HEK293 (cell line): ENCODE measurements around the gene MLLT11.

Experiments used
- PATZ1 ChIP-seq: fragments of 450-650 bp; formaldehyde crosslinking; IDR thresholded peaks from 2 replicates; pipeline ENCODE4 v1.5.1; 2016; ENCODE audit warnings: missing biosample characterization, missing genetic modification characterization
- PRDM4 ChIP-seq: fragments of 450-650 bp; formaldehyde crosslinking; IDR thresholded peaks from 2 replicates; pipeline ENCODE4 v1.5.1; 2017; ENCODE audit warnings: missing biosample characterization, missing genetic modification characterization
- REPIN1 ChIP-seq: fragments of 450-650 bp; formaldehyde crosslinking; IDR thresholded peaks from 2 replicates; pipeline ENCODE4 v1.5.1; 2017; ENCODE audit warnings: missing biosample characterization, missing genetic modification characterization, low read depth
- SALL2 ChIP-seq: fragments of 450-650 bp; formaldehyde crosslinking; IDR thresholded peaks from 2 replicates; pipeline ENCODE4 v1.5.0; 2017; ENCODE audit warnings: missing biosample characterization, mild to moderate bottlenecking, missing genetic modification characterization, borderline replicate concordance
- YY1 ChIP-seq: fragments of 450-650 bp; formaldehyde crosslinking; IDR thresholded peaks from 2 replicates; pipeline ENCODE4 v1.5.1; 2018; ENCODE audit warnings: missing biosample characterization, missing genetic modification characterization
- ZBTB20 ChIP-seq: fragments of 450-650 bp; formaldehyde crosslinking; IDR thresholded peaks from 2 replicates; pipeline ENCODE4 v1.5.1; 2016; ENCODE audit warnings: missing biosample characterization, missing genetic modification characterization
- ZFP41 ChIP-seq: fragments of 450-650 bp; formaldehyde crosslinking; IDR thresholded peaks from 2 replicates; pipeline ENCODE4 v1.5.1; 2016; ENCODE audit warnings: missing biosample characterization, missing genetic modification characterization, borderline replicate concordance
- ZNF121 ChIP-seq: fragments of 450-650 bp; formaldehyde crosslinking; IDR thresholded peaks from 2 replicates; pipeline ENCODE4 v1.5.1; 2016; ENCODE audit warnings: missing biosample characterization, missing genetic modification characterization
- ZNF133 ChIP-seq: fragments of 450-650 bp; formaldehyde crosslinking; IDR thresholded peaks from 2 replicates; pipeline ENCODE4 v1.5.1; 2016; ENCODE audit warnings: missing biosample characterization, missing genetic modification characterization
- ZNF146 ChIP-seq: fragments of 450-650 bp; formaldehyde crosslinking; IDR thresholded peaks from 2 replicates; pipeline ENCODE4 v1.5.1; 2016; ENCODE audit warnings: missing biosample characterization, missing genetic modification characterization
- ZNF174 ChIP-seq: fragments of 450-650 bp; formaldehyde crosslinking; IDR thresholded peaks from 2 replicates; pipeline ENCODE4 v1.5.0; 2017; ENCODE audit warnings: missing biosample characterization, mild to moderate bottlenecking, missing genetic modification characterization
- ZNF335 ChIP-seq: fragments of 450-650 bp; formaldehyde crosslinking; conservative IDR thresholded peaks from 2 replicates; pipeline ENCODE4 v1.5.1; 2016; ENCODE audit warnings: missing biosample characterization, missing genetic modification characterization
- ZNF394 ChIP-seq: fragments of 450-650 bp; formaldehyde crosslinking; IDR thresholded peaks from 2 replicates; pipeline ENCODE4 v1.5.1; 2016; ENCODE audit warnings: missing biosample characterization, missing genetic modification characterization, mild to moderate bottlenecking, moderate library complexity, borderline replicate concordance
- ZNF404 ChIP-seq: fragments of 450-650 bp; formaldehyde crosslinking; IDR thresholded peaks from 2 replicates; pipeline ENCODE4 v1.5.1; 2017; ENCODE audit warnings: missing biosample characterization, missing genetic modification characterization
- ZNF449 ChIP-seq: fragments of 450-650 bp; formaldehyde crosslinking; IDR thresholded peaks from 2 replicates; pipeline ENCODE4 v1.5.1; 2017; ENCODE audit warnings: missing biosample characterization, mild to moderate bottlenecking, missing genetic modification characterization, moderate library complexity
- ZNF555 ChIP-seq: fragments of 450-650 bp; formaldehyde crosslinking; conservative IDR thresholded peaks from 2 replicates; pipeline ENCODE4 v1.5.1; 2017; ENCODE audit warnings: missing biosample characterization, mild to moderate bottlenecking, missing genetic modification characterization, inconsistent platforms
- ZNF561 ChIP-seq: fragments of 450-650 bp; IDR thresholded peaks from 2 replicates; pipeline ENCODE4 v1.5.1; 2018; ENCODE audit warnings: missing biosample characterization, missing genetic modification characterization, borderline replicate concordance
- ZNF626 ChIP-seq: fragments of 450-650 bp; sonication (Bioruptor Pico); formaldehyde crosslinking; IDR thresholded peaks from 2 replicates; pipeline ENCODE4 v1.5.1; 2018; ENCODE audit warnings: missing biosample characterization, missing genetic modification characterization, inconsistent platforms
- ZNF629 ChIP-seq: fragments of 450-650 bp; formaldehyde crosslinking; IDR thresholded peaks from 2 replicates; pipeline ENCODE4 v1.5.1; 2017; ENCODE audit warnings: missing biosample characterization, missing genetic modification characterization
- ZNF777 ChIP-seq: fragments of 450-650 bp; formaldehyde crosslinking; IDR thresholded peaks from 2 replicates; pipeline ENCODE4 v1.5.1; 2017; ENCODE audit warnings: missing biosample characterization, missing genetic modification characterization, borderline replicate concordance
- ZNF791 ChIP-seq: fragments of 450-650 bp; formaldehyde crosslinking; IDR thresholded peaks from 2 replicates; pipeline ENCODE4 v1.5.1; 2016; ENCODE audit warnings: missing biosample characterization, missing genetic modification characterization
- TF ChIP-seq, protein P1 (sequence below): fragments of 450-650 bp; formaldehyde crosslinking; IDR thresholded peaks from 2 replicates; pipeline ENCODE4 v1.5.1; 2016; ENCODE audit warnings: missing biosample characterization, missing genetic modification characterization
- TF ChIP-seq, protein P2 (sequence below): fragments of 450-650 bp; formaldehyde crosslinking; IDR thresholded peaks from 2 replicates; pipeline ENCODE4 v1.5.1; 2016; ENCODE audit warnings: missing biosample characterization, missing genetic modification characterization
- TF ChIP-seq, protein P3 (sequence below): fragments of 450-650 bp; formaldehyde crosslinking; IDR thresholded peaks from 2 replicates; pipeline ENCODE4 v1.5.1; 2016; ENCODE audit warnings: missing biosample characterization, missing genetic modification characterization, borderline replicate concordance

The MLLT11 gene

DNA sequence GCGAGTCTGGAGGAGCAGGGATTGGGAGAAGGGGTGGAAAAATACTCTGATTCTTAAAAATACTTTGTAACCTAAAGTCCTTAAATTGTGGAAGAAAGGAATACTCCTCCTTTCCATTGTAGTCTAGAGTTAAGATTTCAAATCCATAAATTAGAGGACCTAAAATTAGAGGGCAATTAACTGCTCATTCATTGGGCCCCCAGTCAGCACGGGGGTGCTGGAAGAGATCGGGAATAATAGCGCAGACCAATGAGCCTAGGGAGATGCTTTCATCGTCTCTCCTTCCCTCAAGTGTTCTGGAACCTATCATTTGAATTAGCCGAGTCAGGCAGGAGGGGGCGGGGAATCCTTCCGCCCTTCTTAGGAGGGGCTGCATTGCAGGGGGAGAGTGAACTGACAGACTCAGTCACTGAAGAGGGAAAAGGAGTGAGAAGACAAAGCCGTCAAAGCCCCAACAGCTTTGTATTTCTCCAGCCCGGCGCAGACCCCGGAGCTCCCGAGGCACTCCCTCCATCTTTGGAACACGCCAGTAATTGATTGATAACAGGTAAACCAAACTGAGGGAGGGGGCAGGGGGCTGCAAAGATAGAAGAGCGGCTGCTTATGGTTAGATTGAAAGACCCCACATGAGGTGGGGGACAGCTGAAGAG lies at the start of gene MLLT11 (continued):
- TF ChIP-seq ZNF561 (tag by site-specific recombination) (no peak), ZNF121 (tag by site-specific recombination) (no peak), ZNF146 (no peak), ZNF174 (tag by site-specific recombination) (no peak), ZNF626 (no peak), YY1 (tag by site-specific recombination) (peak; percentile 38; the same call in 1 of the 2 replicates), ZNF777 (tag by site-specific recombination) (no peak), SALL2 (tag by site-specific recombination) (no peak), ZNF133 (tag by site-specific recombination) (no peak), ZNF394 (tag by site-specific recombination) (no peak), ZNF449 (tag by site-specific recombination) (peak; percentile 32; the same call in 1 of the 2 replicates), REPIN1 (tag by site-specific recombination) (no peak), ZNF555 (tag by site-specific recombination) (no peak), ZNF404 (no peak), ZBTB20 (tag by site-specific recombination) (no peak), PRDM4 (tag by site-specific recombination) (no peak), ZFP41 (no peak), PATZ1 (tag by site-specific recombination) (peak; percentile 50; the same call in 1 of the 2 replicates), ZNF335 (tag by site-specific recombination) (no peak), ZNF629 (tag by site-specific recombination) (no peak; the same call in 1 of the 2 replicates), ZNF791 (tag by site-specific recombination) (no peak)
- TF ChIP-seq, protein P1, sequence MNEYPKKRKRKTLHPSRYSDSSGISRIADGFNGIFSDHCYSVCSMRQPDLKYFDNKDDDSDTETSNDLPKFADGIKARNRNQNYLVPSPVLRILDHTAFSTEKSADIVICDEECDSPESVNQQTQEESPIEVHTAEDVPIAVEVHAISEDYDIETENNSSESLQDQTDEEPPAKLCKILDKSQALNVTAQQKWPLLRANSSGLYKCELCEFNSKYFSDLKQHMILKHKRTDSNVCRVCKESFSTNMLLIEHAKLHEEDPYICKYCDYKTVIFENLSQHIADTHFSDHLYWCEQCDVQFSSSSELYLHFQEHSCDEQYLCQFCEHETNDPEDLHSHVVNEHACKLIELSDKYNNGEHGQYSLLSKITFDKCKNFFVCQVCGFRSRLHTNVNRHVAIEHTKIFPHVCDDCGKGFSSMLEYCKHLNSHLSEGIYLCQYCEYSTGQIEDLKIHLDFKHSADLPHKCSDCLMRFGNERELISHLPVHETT (tag by site-specific recombination): no peak
- TF ChIP-seq, protein P2, sequence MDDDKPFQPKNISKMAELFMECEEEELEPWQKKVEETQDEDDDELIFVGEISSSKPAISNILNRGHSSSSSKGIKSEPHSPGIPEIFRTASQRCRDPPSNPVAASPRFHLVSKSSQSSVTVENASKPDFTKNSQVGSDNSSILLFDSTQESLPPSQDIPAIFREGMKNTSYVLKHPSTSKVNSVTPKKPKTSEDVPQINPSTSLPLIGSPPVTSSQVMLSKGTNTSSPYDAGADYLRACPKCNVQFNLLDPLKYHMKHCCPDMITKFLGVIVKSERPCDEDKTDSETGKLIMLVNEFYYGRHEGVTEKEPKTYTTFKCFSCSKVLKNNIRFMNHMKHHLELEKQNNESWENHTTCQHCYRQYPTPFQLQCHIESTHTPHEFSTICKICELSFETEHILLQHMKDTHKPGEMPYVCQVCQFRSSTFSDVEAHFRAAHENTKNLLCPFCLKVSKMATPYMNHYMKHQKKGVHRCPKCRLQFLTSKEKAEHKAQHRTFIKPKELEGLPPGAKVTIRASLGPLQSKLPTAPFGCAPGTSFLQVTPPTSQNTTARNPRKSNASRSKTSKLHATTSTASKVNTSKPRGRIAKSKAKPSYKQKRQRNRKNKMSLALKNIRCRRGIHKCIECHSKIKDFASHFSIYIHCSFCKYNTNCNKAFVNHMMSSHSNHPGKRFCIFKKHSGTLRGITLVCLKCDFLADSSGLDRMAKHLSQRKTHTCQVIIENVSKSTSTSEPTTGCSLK (tag by site-specific recombination): no peak
- TF ChIP-seq, protein P3, sequence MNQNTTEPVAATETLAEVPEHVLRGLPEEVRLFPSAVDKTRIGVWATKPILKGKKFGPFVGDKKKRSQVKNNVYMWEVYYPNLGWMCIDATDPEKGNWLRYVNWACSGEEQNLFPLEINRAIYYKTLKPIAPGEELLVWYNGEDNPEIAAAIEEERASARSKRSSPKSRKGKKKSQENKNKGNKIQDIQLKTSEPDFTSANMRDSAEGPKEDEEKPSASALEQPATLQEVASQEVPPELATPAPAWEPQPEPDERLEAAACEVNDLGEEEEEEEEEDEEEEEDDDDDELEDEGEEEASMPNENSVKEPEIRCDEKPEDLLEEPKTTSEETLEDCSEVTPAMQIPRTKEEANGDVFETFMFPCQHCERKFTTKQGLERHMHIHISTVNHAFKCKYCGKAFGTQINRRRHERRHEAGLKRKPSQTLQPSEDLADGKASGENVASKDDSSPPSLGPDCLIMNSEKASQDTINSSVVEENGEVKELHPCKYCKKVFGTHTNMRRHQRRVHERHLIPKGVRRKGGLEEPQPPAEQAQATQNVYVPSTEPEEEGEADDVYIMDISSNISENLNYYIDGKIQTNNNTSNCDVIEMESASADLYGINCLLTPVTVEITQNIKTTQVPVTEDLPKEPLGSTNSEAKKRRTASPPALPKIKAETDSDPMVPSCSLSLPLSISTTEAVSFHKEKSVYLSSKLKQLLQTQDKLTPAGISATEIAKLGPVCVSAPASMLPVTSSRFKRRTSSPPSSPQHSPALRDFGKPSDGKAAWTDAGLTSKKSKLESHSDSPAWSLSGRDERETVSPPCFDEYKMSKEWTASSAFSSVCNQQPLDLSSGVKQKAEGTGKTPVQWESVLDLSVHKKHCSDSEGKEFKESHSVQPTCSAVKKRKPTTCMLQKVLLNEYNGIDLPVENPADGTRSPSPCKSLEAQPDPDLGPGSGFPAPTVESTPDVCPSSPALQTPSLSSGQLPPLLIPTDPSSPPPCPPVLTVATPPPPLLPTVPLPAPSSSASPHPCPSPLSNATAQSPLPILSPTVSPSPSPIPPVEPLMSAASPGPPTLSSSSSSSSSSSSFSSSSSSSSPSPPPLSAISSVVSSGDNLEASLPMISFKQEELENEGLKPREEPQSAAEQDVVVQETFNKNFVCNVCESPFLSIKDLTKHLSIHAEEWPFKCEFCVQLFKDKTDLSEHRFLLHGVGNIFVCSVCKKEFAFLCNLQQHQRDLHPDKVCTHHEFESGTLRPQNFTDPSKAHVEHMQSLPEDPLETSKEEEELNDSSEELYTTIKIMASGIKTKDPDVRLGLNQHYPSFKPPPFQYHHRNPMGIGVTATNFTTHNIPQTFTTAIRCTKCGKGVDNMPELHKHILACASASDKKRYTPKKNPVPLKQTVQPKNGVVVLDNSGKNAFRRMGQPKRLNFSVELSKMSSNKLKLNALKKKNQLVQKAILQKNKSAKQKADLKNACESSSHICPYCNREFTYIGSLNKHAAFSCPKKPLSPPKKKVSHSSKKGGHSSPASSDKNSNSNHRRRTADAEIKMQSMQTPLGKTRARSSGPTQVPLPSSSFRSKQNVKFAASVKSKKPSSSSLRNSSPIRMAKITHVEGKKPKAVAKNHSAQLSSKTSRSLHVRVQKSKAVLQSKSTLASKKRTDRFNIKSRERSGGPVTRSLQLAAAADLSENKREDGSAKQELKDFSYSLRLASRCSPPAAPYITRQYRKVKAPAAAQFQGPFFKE (tag by site-specific recombination): no peak
